ENCODE results near the gene RRP15.

RRP15 gene

DNA sequence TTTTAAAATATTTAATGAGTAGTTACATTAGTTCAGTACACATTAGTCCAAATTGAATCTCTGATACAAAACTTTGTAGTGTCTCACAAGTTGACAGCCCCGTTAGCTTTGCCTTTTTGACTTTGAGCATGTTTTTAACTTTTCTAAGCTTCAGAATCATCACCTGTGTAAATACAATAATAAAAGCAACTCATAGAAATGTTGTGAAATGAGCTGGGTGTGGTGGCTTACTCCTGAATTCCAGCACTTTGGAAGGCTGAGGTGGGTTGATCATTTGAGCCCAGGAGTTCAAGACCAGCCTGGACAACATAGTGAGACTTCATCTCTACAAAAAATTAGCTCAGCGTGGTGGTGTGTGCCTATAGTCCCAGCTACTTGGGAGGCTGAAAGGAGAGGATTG lies 11.1 kb downstream of the RRP15 start:
- Histone ChIP-seq H3K4me3 (ENCODE audit: low read depth, low read length) (no peak overlapping the region), H3K79me2 (ENCODE audit: control insufficient read depth, insufficient read depth, low read length, unreplicated experiment) (peaks cover 32% of the 10 kb centered on the region)

GRCh38 chr1:218297461-218297860 lies 12.4 kb downstream of the RRP15 start:
- peaks cover 4% of the 10 kb centered on the region; the same call in 1 of the 2 replicates for H3K36me3 ChIP-seq (ENCODE audit: insufficient read depth, low read length)
- H3K27ac ChIP-seq (ENCODE audit: low read depth, low read length), result peak overlapping the region; percentile 54
- peaks cover 35% of the 10 kb centered on the region for H3K79me2 ChIP-seq (ENCODE audit: control insufficient read depth, insufficient read depth, low read length, unreplicated experiment)
- H3K27me3 ChIP-seq (ENCODE audit: insufficient read depth, low read length), result no peaks in the 10 kb centered on the region
- H3K4me3 ChIP-seq (ENCODE audit: low read depth, low read length), result no peak overlapping the region
- H3K4me1 ChIP-seq (ENCODE audit: control insufficient read depth, insufficient read depth, low read length, unreplicated experiment), result peaks cover 32% of the 10 kb centered on the region
- no peak overlapping the region for H2AFZ ChIP-seq (ENCODE audit: low read length, unreplicated experiment)

More for the DNA sequence above, 11.1 kb downstream of the RRP15 start:
- H3K4me1 ChIP-seq (ENCODE audit: control insufficient read depth, insufficient read depth, low read length, unreplicated experiment), result peaks cover 32% of the 10 kb centered on the region
- no peak overlapping the region for H3K27ac ChIP-seq (ENCODE audit: low read depth, low read length)
- H2AFZ ChIP-seq (ENCODE audit: low read length, unreplicated experiment), result no peak overlapping the region
- H3K27me3 ChIP-seq (ENCODE audit: insufficient read depth, low read length), result no peaks in the 10 kb centered on the region
- H3K36me3 ChIP-seq (ENCODE audit: insufficient read depth, low read length), result peaks cover 4% of the 10 kb centered on the region; the same call in 1 of the 2 replicates

DNA sequence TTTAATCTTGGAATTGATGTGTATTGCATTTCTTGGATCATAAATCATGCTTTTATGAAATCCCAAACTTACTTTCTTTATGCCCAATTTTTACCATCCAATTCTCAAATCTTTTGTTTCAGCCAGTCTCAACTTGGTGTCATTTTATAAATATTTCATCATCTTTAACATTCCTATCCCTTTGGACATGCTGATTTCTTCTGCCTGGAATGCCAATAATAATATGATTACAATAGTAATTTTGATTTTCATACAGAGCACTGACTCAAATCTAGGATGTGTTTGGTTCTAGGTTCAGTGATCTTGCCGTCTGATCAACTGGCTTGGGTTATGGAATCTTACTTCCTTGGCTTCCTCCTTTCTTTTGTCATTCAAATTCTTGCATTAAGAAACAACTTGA lies 12.8 kb downstream of the RRP15 start:
- Histone ChIP-seq H3K27ac (ENCODE audit: low read depth, low read length) (peak overlapping the region; percentile 54), H3K4me3 (ENCODE audit: low read depth, low read length) (no peak overlapping the region; the same call in 1 of the 2 replicates)

DNA sequence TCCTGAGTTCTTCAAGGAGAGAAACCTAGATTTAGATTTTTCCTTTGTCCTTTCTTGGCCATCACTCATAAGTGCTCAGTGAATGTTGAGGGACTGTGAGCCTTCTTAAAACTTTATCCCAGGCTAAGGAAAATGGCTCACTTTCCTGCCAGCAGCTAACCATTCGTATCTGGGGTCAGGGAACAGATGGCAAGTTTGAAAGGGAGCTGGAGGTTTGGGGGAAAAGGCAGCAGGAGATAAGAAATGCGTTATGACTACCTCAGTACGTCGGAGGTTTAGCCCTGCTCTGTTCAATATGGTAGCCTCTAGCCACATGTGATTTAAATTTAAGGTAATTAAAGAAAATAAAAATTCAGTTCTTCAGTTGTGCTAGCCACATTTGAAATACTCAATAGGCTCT lies 13.3 kb downstream of the RRP15 start:
- H3K4me1 ChIP-seq (ENCODE audit: control insufficient read depth, insufficient read depth, low read length, unreplicated experiment), result peaks cover 32% of the 10 kb centered on the region
- H3K36me3 ChIP-seq (ENCODE audit: insufficient read depth, low read length), result peaks cover 7% of the 10 kb centered on the region; the same call in 1 of the 2 replicates
- no peaks in the 10 kb centered on the region for H3K27me3 ChIP-seq (ENCODE audit: insufficient read depth, low read length)
- H2AFZ ChIP-seq (ENCODE audit: low read length, unreplicated experiment), result no peak overlapping the region
- H3K27ac ChIP-seq (ENCODE audit: low read depth, low read length), result peak overlapping the region; percentile 54
- no peak overlapping the region; the same call in 1 of the 2 replicates for H3K4me3 ChIP-seq (ENCODE audit: low read depth, low read length)
- H3K79me2 ChIP-seq (ENCODE audit: control insufficient read depth, insufficient read depth, low read length, unreplicated experiment), result peaks cover 33% of the 10 kb centered on the region

More for the DNA sequence above, 12.8 kb downstream of the RRP15 start:
- Histone ChIP-seq H3K79me2 (ENCODE audit: control insufficient read depth, insufficient read depth, low read length, unreplicated experiment) (peaks cover 33% of the 10 kb centered on the region), H3K4me1 (ENCODE audit: control insufficient read depth, insufficient read depth, low read length, unreplicated experiment) (peaks cover 32% of the 10 kb centered on the region), H3K27me3 (ENCODE audit: insufficient read depth, low read length) (no peaks in the 10 kb centered on the region), H2AFZ (ENCODE audit: low read length, unreplicated experiment) (no peak overlapping the region), H3K36me3 (ENCODE audit: insufficient read depth, low read length) (peaks cover 5% of the 10 kb centered on the region; the same call in 1 of the 2 replicates)

DNA sequence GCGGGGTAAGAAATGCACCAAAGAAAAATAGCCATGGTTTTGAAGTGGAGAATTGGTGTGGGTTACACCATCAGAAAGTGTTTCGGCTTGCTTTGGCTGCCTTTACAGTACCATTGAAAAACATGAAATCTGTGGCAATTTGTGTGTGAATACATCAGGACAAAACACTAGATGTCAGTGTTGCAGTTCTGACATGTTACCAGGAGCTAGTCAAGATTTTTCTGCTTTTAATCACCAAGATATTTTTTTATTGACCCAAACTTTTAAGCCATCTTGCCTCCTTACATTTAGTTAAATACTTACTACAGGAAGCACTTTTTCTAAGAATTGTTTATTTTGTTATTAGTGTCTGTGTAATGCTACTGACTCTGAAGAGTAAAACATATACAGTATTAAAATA lies 14.3 kb downstream of the RRP15 start:
- H3K27me3 ChIP-seq (ENCODE audit: insufficient read depth, low read length), result no peaks in the 10 kb centered on the region
- no peak overlapping the region for H2AFZ ChIP-seq (ENCODE audit: low read length, unreplicated experiment)
- 0 out of 2 replicates have a peak overlapping the region, but pooled peaks have one; percentile 10 for H3K27ac ChIP-seq (ENCODE audit: low read depth, low read length)
- H3K79me2 ChIP-seq (ENCODE audit: control insufficient read depth, insufficient read depth, low read length, unreplicated experiment), result peaks cover 33% of the 10 kb centered on the region
- no peak overlapping the region for H3K4me3 ChIP-seq (ENCODE audit: low read depth, low read length)
- peaks cover 32% of the 10 kb centered on the region for H3K4me1 ChIP-seq (ENCODE audit: control insufficient read depth, insufficient read depth, low read length, unreplicated experiment)
- peaks cover 3% of the 10 kb centered on the region; the same call in 1 of the 2 replicates for H3K36me3 ChIP-seq (ENCODE audit: insufficient read depth, low read length)

GRCh38 chr1:218301217-218301616 lies 16.1 kb downstream of the RRP15 start:
- Histone ChIP-seq H3K27me3 (ENCODE audit: insufficient read depth, low read length) (no peaks in the 10 kb centered on the region), H3K27ac (ENCODE audit: low read depth, low read length) (no peak overlapping the region), H3K36me3 (ENCODE audit: insufficient read depth, low read length) (peaks cover 3% of the 10 kb centered on the region; the same call in 1 of the 2 replicates), H2AFZ (ENCODE audit: low read length, unreplicated experiment) (no peak overlapping the region), H3K4me3 (ENCODE audit: low read depth, low read length) (no peak overlapping the region), H3K4me1 (ENCODE audit: control insufficient read depth, insufficient read depth, low read length, unreplicated experiment) (peaks cover 29% of the 10 kb centered on the region), H3K79me2 (ENCODE audit: control insufficient read depth, insufficient read depth, low read length, unreplicated experiment) (peaks cover 35% of the 10 kb centered on the region)

DNA sequence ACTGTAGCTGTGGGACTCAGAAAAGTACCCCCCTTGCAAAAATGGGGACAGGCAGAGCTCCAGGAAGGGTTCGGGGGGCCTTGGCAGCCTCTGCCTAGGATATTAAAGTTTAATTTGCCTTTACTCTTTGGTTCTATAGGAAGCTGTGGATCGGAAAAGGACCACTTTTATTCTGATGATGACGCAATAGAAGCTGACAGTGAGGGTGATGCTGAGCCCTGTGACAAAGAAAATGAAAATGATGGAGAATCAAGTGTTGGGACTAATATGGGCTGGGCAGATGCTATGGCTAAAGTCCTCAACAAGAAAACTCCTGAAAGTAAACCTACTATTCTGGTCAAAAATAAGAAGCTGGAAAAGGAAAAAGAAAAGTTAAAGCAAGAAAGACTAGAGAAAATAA lies 17.1 kb downstream of the RRP15 start:
- Histone ChIP-seq H2AFZ (ENCODE audit: low read length, unreplicated experiment) (no peak overlapping the region), H3K79me2 (ENCODE audit: control insufficient read depth, insufficient read depth, low read length, unreplicated experiment) (peaks cover 37% of the 10 kb centered on the region), H3K27me3 (ENCODE audit: insufficient read depth, low read length) (no peaks in the 10 kb centered on the region), H3K4me3 (ENCODE audit: low read depth, low read length) (no peak overlapping the region), H3K36me3 (ENCODE audit: insufficient read depth, low read length) (peaks cover 3% of the 10 kb centered on the region; the same call in 1 of the 2 replicates), H3K4me1 (ENCODE audit: control insufficient read depth, insufficient read depth, low read length, unreplicated experiment) (peaks cover 25% of the 10 kb centered on the region), H3K27ac (ENCODE audit: low read depth, low read length) (no peak overlapping the region)

DNA sequence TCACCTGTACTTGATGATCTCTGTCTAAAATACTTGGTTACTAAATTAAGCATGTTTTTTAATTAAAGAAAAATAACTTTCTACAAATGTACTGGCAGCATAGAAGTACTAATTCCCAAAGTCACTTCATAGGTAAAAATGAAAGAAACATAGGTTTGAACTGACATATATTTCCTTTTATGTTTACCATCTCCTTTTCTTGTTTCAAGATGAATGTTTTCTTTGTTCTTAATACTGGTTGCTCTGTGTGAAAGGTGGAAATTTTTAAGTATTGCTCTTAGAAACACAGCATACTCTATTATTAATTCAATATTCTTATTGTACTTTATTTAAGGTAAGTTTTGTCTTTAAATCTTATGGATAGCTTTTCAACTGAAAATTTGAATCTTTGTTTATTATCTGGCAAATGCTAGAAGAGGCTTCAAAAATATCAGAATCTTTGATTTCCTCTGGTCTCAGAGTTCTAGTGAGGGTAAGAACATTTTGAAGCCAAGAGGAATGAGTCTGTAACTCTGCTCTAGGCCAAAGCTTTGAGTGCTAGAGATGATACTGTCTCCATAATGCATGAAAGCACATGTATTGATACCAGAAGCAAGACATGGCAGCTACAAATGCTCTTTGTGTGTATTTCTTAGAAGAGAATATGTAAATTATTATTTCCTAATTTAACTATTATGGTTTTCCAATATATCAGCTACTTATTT lies 18.2 kb downstream of the RRP15 start:
- peaks cover 9% of the 10 kb centered on the region; the same call in 1 of the 2 replicates for H3K36me3 ChIP-seq (ENCODE audit: insufficient read depth, low read length)
- H3K27me3 ChIP-seq (ENCODE audit: insufficient read depth, low read length), result no peaks in the 10 kb centered on the region
- H3K4me1 ChIP-seq (ENCODE audit: control insufficient read depth, insufficient read depth, low read length, unreplicated experiment), result peaks cover 13% of the 10 kb centered on the region
- no peak overlapping the region for H2AFZ ChIP-seq (ENCODE audit: low read length, unreplicated experiment)
- H3K4me3 ChIP-seq (ENCODE audit: low read depth, low read length), result no peak overlapping the region
- H3K27ac ChIP-seq (ENCODE audit: low read depth, low read length), result no peak overlapping the region
- peaks cover 35% of the 10 kb centered on the region for H3K79me2 ChIP-seq (ENCODE audit: control insufficient read depth, insufficient read depth, low read length, unreplicated experiment)

DNA sequence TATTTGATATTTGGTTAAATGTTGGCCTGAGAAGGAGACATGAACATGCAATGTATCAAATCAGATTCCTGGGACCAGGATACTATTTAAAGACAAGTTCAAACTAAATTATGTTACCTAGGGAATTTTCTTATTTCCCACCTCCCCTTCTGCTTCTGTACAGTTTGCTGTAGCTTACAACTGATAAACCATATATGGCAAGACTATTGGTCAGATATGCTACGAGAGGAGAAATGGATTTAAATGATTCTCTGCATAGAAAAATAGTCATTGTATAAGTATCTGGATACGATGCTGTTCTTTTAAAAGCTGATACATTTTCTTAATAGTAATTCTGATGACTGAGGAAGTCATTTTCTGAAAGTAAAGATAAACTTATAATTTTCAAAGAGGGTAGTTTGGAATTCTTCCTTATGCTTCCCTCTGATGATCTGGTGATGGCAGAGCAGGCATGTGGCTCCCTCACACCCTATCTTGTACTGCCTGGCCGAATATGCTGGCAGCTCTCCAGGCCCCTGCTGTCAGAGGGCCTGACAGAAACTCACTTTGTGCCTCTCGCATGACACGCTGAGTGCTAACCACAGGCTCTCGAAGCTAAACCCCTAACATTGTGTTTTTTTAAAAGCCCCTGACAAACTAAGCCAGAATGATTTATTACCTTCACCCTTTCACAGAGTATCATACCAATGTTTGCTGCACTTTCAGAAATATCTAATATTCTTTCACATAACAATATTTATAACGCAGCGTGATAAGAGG lies 19.4 kb downstream of the RRP15 start:
- Histone ChIP-seq H3K27ac (ENCODE audit: low read depth, low read length) (no peak overlapping the region), H3K79me2 (ENCODE audit: control insufficient read depth, insufficient read depth, low read length, unreplicated experiment) (peaks cover 25% of the 10 kb centered on the region), H3K4me1 (ENCODE audit: control insufficient read depth, insufficient read depth, low read length, unreplicated experiment) (peaks cover 4% of the 10 kb centered on the region), H3K36me3 (ENCODE audit: insufficient read depth, low read length) (peaks cover 10% of the 10 kb centered on the region; the same call in 1 of the 2 replicates), H2AFZ (ENCODE audit: low read length, unreplicated experiment) (no peak overlapping the region), H3K27me3 (ENCODE audit: insufficient read depth, low read length) (no peaks in the 10 kb centered on the region), H3K4me3 (ENCODE audit: low read depth, low read length) (no peak overlapping the region)

GRCh38 chr1:218305472-218306064 lies 20.5 kb downstream of the RRP15 start:
- Histone ChIP-seq H3K27ac (ENCODE audit: low read depth, low read length) (no peak overlapping the region), H3K4me1 (ENCODE audit: control insufficient read depth, insufficient read depth, low read length, unreplicated experiment) (no peaks in the 10 kb centered on the region), H3K79me2 (ENCODE audit: control insufficient read depth, insufficient read depth, low read length, unreplicated experiment) (peaks cover 19% of the 10 kb centered on the region), H3K36me3 (ENCODE audit: insufficient read depth, low read length) (peaks cover 10% of the 10 kb centered on the region), H3K27me3 (ENCODE audit: insufficient read depth, low read length) (no peaks in the 10 kb centered on the region), H3K4me3 (ENCODE audit: low read depth, low read length) (no peak overlapping the region), H2AFZ (ENCODE audit: low read length, unreplicated experiment) (no peak overlapping the region)

Measured in ACC112 (cell line).